ENCODE results near the gene CAPNS2. TPM values are rescaled to one million over a fixed set of nuclear protein-coding genes. Genes with fewer than 3 reads are reported as not detected.

Gene CAPNS2
- total RNA-seq, 1 experiment from 2014 or later = not detected

DNA sequence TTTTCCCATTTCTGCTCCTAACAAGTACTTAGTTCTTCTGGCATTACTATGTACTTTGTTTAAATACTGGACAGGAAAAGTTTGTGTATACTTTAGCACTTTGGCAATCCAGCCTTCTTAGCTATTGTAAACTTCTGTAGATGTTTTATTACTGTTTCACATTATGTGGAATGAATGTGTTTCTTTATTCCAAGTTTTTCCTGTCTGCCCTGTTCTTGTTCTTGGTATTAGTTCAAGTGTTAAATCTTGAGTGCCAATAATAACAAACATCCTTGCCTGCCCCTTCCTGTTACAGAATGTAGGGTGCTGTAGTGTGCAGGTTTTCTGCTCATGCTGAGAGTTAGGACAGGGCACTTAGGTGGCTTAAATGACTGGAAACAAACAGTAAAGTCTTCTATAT, 7.3 kb upstream of the CAPNS2 start:
- no peaks in the 10 kb centered on the region for H4K20me1 ChIP-seq (ENCODE audit: control insufficient read depth, insufficient read depth, insufficient read length)
- H3K4me2 ChIP-seq (ENCODE audit: insufficient read depth, insufficient read length, low read length) = no peak overlapping the region

More for the DNA sequence above, 7.3 kb upstream of the CAPNS2 start:
- Histone ChIP-seq H3K23ac (ENCODE audit: insufficient read length, low read depth, low read length) (no peak overlapping the region), H3T11ph (ENCODE audit: low read length) (no peak overlapping the region), H3K56ac (ENCODE audit: insufficient read length, low read depth, low read length) (no peak overlapping the region), H3K27ac (ENCODE audit: insufficient read length, low read depth, low read length) (no peak overlapping the region), H3K79me2 (ENCODE audit: insufficient read depth, low read length) (no peaks in the 10 kb centered on the region), H3K4me1 (ENCODE audit: insufficient read depth, low read length) (no peaks in the 10 kb centered on the region), H2BK120ac (ENCODE audit: low read depth, low read length, poor library complexity, severe bottlenecking) (no peak overlapping the region), H3K9ac (ENCODE audit: extremely low read depth, insufficient read length, low read length) (no peak overlapping the region), H2BK20ac (ENCODE audit: low read depth, low read length, poor library complexity, severe bottlenecking) (no peak overlapping the region), H4K8ac (replicated peaks; ENCODE audit: insufficient read length, low read depth, low read length) (no peak overlapping the region), H3K18ac (ENCODE audit: insufficient read length, low read depth, low read length) (no peak overlapping the region), H3K27me3 (ENCODE audit: insufficient read depth, low read length) (no peaks in the 10 kb centered on the region), H2BK5ac (ENCODE audit: insufficient read length, low read length) (no peak overlapping the region), H4K5ac (ENCODE audit: insufficient read length, low read depth, low read length) (no peak overlapping the region), H3K9me3 (ENCODE audit: control insufficient read depth, low read depth, low read length) (no peaks in the 10 kb centered on the region), H2AK5ac (ENCODE audit: insufficient read length, low read length) (no peak overlapping the region), H2AFZ (ENCODE audit: low read length) (no peak overlapping the region), H2BK12ac (ENCODE audit: insufficient read length, low read depth, low read length) (no peak overlapping the region), H3K79me1 (ENCODE audit: insufficient read depth, low read depth, low read length, poor library complexity, severe bottlenecking) (no peaks in the 10 kb centered on the region), H2BK15ac (ENCODE audit: low read depth, low read length) (no peak overlapping the region), H3K14ac (ENCODE audit: insufficient read depth, low read length) (no peak overlapping the region), H3K23me2 (ENCODE audit: insufficient read length, low read depth, low read length, poor library complexity, severe bottlenecking) (no peaks in the 10 kb centered on the region), H3K4ac (ENCODE audit: low read depth, low read length) (no peak overlapping the region), H4K91ac (ENCODE audit: insufficient read length, low read depth, low read length) (no peak overlapping the region)
- H3K4me1 Mint-ChIP-seq = no peaks in the 10 kb centered on the region
- TF ChIP-seq, protein P1, sequence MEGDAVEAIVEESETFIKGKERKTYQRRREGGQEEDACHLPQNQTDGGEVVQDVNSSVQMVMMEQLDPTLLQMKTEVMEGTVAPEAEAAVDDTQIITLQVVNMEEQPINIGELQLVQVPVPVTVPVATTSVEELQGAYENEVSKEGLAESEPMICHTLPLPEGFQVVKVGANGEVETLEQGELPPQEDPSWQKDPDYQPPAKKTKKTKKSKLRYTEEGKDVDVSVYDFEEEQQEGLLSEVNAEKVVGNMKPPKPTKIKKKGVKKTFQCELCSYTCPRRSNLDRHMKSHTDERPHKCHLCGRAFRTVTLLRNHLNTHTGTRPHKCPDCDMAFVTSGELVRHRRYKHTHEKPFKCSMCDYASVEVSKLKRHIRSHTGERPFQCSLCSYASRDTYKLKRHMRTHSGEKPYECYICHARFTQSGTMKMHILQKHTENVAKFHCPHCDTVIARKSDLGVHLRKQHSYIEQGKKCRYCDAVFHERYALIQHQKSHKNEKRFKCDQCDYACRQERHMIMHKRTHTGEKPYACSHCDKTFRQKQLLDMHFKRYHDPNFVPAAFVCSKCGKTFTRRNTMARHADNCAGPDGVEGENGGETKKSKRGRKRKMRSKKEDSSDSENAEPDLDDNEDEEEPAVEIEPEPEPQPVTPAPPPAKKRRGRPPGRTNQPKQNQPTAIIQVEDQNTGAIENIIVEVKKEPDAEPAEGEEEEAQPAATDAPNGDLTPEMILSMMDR (conservative IDR thresholded peaks at IDR 0.05) = no peak
- no peaks in the 10 kb centered on the region for H3K9me3 Mint-ChIP-seq
- H3K4me3 Mint-ChIP-seq = no peak overlapping the region
- H3K36me3 Mint-ChIP-seq (ENCODE audit: insufficient read depth in 1 of 3, low read depth in 3 of 3) = no peaks in the 10 kb centered on the region; a peak in 1 of 7 replicates
- H3K27me3 Mint-ChIP-seq (ENCODE audit: low read depth) = no peaks in the 10 kb centered on the region
- DNase-seq = no peak
- H3K27ac Mint-ChIP-seq = no peak overlapping the region

Data from H9 (cell line).